Testis (tissue), 3 donors: ENCODE results near the gene CPT2. TPM values are rescaled to one million over a fixed set of nuclear protein-coding genes. Genes with fewer than 3 reads are reported as not detected.
A peak's percentile ranks its signal among the peaks of the same experiment; 100 is the strongest.

Experiments
- DNase-seq: peaks from one replicate; pipeline ENCODE4 v3.0.0-alpha.2; 2019
- H3K27ac ChIP-seq, 2 donors: fragments of 200-600 bp; sonication (generic); one replicate each; pipeline ENCODE4 v1.5.1; 2019
- H3K27me3 ChIP-seq: fragments of 200-600 bp; sonication (generic); one replicate; pipeline ENCODE4 v1.5.1; 2019
- H3K36me3 ChIP-seq: fragments of 200-600 bp; sonication (generic); one replicate; pipeline ENCODE4 v1.5.1; 2017; ENCODE audit warnings: low read depth; ENCODE audit errors: missing control alignments
- H3K4me1 ChIP-seq: fragments of 200-600 bp; sonication (generic); one replicate; pipeline ENCODE4 v1.5.1; 2019
- H3K4me3 ChIP-seq, 2 donors: fragments of 200-600 bp; sonication (generic); one replicate each; pipeline ENCODE4 v1.5.1; 2017 to 2019
- H3K9me3 ChIP-seq: fragments of 200-600 bp; sonication (generic); one replicate; pipeline ENCODE4 v1.5.1; 2017
- CTCF ChIP-seq, 3 experiments: fragments of 450-650 bp in 2 of 3; fragments of 200-600 bp in 1 of 3; sonication (generic) in 1 of 3; IDR thresholded peaks; one replicate each; pipeline ENCODE4 v1.5.1; 2016 to 2019; ENCODE audit warnings: antibody characterized with exemption in 3 of 3, mild to moderate bottlenecking in 2 of 3, moderate library complexity in 1 of 3
- POLR2A ChIP-seq: fragments of 450-650 bp; IDR thresholded peaks from one replicate; pipeline ENCODE4 v1.6.1; 2017; ENCODE audit warnings: antibody characterized with exemption, mild to moderate bottlenecking, moderate library complexity
- WGBS, 2 donors: methylation state at CpG; one replicate each; pipeline ENCODE4 v1.1.5; 2018; 5-methylcytosine and 5-hydroxymethylcytosine counted together
- intact Hi-C: fragments of 100-400 bp; cut with DNase I; formaldehyde crosslinking; loops from one replicate; pipeline ENCODE4 v1.15.1; 2023; ENCODE audit warnings: low total_unique reads
- polyA plus RNA-seq: library from polyadenylated mRNA; stranded (reverse); fragments of 350-450 nt; fragmentation: Illumina TruSeq; extraction: RNeasy Lipid Tissue Mini Kit (QIAGEN cat#74804); gene quantifications from one replicate; pipeline ENCODE4 v1.2.3, GENCODE V29; 2014; ENCODE audit warnings: low read depth, low replicate concordance; ENCODE audit not compliant: insufficient read depth
- total RNA-seq, 2 donors: library from RNA; depleted of rRNA; stranded (reverse); fragments of >200 nt; gene quantifications; one replicate each; pipeline ENCODE4 v1.2.3, GENCODE V29; 2016

Gene CPT2
- total and polyA plus RNA-seq, 3 donors from 2014 or later = 36.9 to 61.7 (median 44.4) TPM

GRCh38 chr1:53166912-53167311 lies 29.7 kb upstream of the CPT2 start:
- Histone ChIP-seq H3K36me3 (no peaks in the 10 kb centered on the region), H3K27ac (no peak overlapping the region), H3K9me3 (no peaks in the 10 kb centered on the region), H3K27me3 (no peaks in the 10 kb centered on the region), H3K4me3 (no peak overlapping the region), H3K4me1 (no peaks in the 10 kb centered on the region)
- intact Hi-C loops = no loop called here
- 54 to 67% methylated on average over 8 of the region's 8 CpGs for WGBS, 2 donors
- no peak for TF ChIP-seq CTCF (IDR thresholded peaks at IDR 0.05)
- TF ChIP-seq POLR2A = no peak
- DNase-seq = peak; percentile 59

- no peak for TF ChIP-seq CTCF (IDR thresholded peaks at IDR 0.05)
- TF ChIP-seq POLR2A = no peak
Observed at GRCh38 chr1:53172426-53173128, 24.0 kb upstream of the CPT2 start.

GRCh38 chr1:53174971-53175913 lies 21.4 kb upstream of the CPT2 start:
- no peaks in the 10 kb centered on the region for H3K36me3 ChIP-seq
- TF ChIP-seq CTCF (IDR thresholded peaks at IDR 0.05) (no peak), POLR2A (no peak)
- no peak for DNase-seq
- H3K27me3 ChIP-seq = no peaks in the 10 kb centered on the region
- intact Hi-C loops = no loop called here
- no peak overlapping the region for H3K4me3 ChIP-seq
- no peak overlapping the region for H3K27ac ChIP-seq
- H3K9me3 ChIP-seq = no peaks in the 10 kb centered on the region
- WGBS, 2 donors = 80 to 84% methylated on average over 9 to 10 of the region's 10 CpGs
- H3K4me1 ChIP-seq = no peaks in the 10 kb centered on the region

More at GRCh38 chr1:53172426-53173128, 24.0 kb upstream of the CPT2 start:
- H3K27ac ChIP-seq = no peak overlapping the region
- 48 to 53% methylated on average over 6 of the region's 6 CpGs for WGBS, 2 donors
- no peaks in the 10 kb centered on the region for H3K27me3 ChIP-seq
- no peaks in the 10 kb centered on the region for H3K9me3 ChIP-seq
- no peaks in the 10 kb centered on the region for H3K36me3 ChIP-seq
- no peak overlapping the region for H3K4me3 ChIP-seq
- H3K4me1 ChIP-seq = no peaks in the 10 kb centered on the region
- intact Hi-C loops = no loop called here
- DNase-seq = no peak

- no peak for TF ChIP-seq CTCF (IDR thresholded peaks at IDR 0.05)
- no peak for TF ChIP-seq POLR2A
- Histone ChIP-seq H3K4me1 (peaks cover under 1% of the 10 kb centered on the region), H3K9me3 (no peaks in the 10 kb centered on the region), H3K36me3 (no peaks in the 10 kb centered on the region), H3K27ac (no peak overlapping the region), H3K4me3 (no peak overlapping the region), H3K27me3 (no peaks in the 10 kb centered on the region)
- WGBS, 2 donors = 73 to 82% methylated on average over 10 of the region's 10 CpGs
- intact Hi-C loops = no loop called here
- DNase-seq = peak; percentile 55
Observed at GRCh38 chr1:53176452-53177208, 20.0 kb upstream of the CPT2 start.
